PC-3 (cell line): ENCODE measurements around the gene KRT31.
"Not testable (repeated sequence)": the region's sequence is repeated elsewhere in the genome, so short reads cannot be mapped to it uniquely, and the experiment has no call there.

Source experiments
- EZH2 ChIP-seq: fragments of 300-600 bp; sonication (generic); IDR thresholded peaks from one replicate; pipeline ENCODE4 v1.6.1; 2017; ENCODE audit warnings: antibody characterized with exemption, mild to moderate bottlenecking, low read length; ENCODE audit not compliant: unreplicated experiment
- TF ChIP-seq, protein P1 (sequence below): fragments of 300-600 bp; sonication (generic); conservative IDR thresholded peaks from 2 replicates; pipeline ENCODE4 v1.5.1; 2017; ENCODE audit warnings: antibody characterized with exemption, low read depth, mild to moderate bottlenecking, low read length

DNA sequence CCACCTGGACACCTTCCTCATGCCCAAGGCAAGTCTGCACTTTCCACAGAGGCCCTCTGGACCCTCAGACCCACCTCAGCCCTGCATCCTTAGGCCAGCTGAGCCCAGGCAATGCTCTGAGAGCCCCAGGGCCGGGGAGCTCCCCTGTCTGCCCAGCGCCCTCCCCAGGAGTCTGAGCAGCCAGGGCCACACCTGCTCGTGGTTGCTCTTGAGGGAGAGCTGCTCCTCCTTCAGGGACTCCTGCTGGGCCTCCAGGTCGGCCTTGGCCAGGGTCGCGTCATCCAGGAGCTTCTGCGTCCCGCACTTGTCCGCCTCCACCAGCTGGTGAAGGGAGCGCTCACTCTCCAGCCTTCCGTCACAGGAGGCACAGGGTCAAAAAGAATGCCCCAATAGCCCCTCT lies 25.2 kb upstream of the KRT31 start:
- TF ChIP-seq, protein P1, sequence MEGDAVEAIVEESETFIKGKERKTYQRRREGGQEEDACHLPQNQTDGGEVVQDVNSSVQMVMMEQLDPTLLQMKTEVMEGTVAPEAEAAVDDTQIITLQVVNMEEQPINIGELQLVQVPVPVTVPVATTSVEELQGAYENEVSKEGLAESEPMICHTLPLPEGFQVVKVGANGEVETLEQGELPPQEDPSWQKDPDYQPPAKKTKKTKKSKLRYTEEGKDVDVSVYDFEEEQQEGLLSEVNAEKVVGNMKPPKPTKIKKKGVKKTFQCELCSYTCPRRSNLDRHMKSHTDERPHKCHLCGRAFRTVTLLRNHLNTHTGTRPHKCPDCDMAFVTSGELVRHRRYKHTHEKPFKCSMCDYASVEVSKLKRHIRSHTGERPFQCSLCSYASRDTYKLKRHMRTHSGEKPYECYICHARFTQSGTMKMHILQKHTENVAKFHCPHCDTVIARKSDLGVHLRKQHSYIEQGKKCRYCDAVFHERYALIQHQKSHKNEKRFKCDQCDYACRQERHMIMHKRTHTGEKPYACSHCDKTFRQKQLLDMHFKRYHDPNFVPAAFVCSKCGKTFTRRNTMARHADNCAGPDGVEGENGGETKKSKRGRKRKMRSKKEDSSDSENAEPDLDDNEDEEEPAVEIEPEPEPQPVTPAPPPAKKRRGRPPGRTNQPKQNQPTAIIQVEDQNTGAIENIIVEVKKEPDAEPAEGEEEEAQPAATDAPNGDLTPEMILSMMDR: not testable (repeated sequence)
- TF ChIP-seq EZH2: not testable (repeated sequence)
